DMS53 treated with DMSO at 0.1 percent for 48 hours (cell line): ENCODE results near the gene ARSB.
"Not testable (repeated sequence)": the region's sequence is repeated elsewhere in the genome, so short reads cannot be mapped to it uniquely, and the experiment has no call there.

Experiments
- DNase-seq: peaks from one replicate; lab custom pipeline; 2025; ENCODE audit not compliant: unreplicated experiment; lab: John Stamatoyannopoulos, UW

The ARSB gene

DNA sequence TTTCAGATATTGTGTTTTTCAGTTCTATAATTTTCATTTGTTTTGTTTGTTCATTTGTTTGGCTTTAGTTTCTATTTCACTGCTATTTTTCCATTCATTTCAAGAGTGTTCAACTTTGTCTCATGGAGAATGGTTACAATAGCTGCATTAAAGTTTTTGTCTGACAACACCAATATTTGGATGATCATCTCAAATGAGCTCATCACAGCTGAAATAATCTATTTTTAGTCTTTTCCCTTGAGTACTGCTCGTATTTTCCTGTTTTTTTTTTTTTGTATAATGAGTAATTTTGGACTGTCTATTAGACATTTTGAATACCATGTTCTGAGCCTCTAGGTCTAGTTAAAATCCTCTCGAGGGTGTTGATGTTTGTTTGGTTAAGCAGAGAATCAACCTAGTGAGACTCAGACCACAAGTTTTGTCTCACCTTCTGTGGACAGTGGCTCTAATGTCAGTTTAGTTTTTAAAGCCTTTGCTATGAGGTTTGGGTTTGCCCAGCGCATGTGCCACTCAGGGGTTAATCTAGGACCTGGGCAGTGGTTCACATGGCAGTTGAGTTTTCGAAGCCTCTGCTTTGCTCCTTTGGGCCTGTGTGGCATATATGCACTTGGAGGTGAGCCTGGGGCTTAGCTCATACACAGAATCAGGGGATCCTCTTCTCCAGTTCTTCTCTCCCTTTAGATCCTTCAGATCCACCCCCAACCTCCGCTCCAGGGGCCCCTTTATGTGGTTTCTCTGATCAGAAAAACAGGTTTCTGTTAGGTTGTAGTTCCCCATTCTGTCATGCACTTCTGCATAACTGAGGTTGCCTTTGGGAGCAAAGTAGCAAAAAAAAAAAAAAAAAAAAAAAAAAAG, 79.8 kb downstream of the ARSB start:
- DNase-seq: no peak

DNA sequence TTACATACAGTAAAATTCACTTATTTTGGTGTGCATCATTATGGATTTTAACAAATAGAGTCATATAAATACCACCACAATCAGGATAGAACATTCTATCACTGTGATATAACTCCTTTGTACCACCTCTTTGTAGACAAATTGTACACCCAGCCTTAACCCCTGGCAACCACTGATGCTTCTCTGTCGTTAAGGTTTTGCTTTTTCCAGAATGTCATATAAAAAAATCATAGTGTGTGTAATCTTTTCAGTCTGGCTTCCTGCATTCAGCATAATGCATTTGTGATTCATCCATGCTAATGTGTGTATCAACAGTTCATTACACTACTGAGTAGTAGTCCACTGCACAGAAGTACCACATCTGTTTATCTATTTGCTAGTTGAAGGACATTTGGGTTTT, 81.2 kb downstream of the ARSB start:
- no peak for DNase-seq

DNA sequence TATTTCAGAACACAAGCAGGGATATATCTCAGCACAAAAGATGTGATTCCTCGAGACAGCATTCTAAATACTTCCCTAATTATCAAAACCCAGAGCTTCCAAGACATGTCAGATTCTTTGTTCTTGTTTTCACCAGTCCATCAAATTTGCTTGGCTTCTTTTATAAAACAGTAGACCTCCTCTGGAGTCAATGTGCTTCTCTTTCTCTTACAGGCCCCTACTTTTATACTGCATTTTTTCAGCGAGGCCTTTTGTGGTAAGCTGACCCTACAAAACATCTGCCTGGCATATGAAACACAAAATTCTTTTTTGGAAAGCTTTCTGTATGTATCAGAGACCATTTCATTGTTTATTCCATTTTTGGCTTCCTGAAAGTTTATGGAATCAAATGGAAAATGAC, 81.8 kb downstream of the ARSB start:
- no peak for DNase-seq

DNA sequence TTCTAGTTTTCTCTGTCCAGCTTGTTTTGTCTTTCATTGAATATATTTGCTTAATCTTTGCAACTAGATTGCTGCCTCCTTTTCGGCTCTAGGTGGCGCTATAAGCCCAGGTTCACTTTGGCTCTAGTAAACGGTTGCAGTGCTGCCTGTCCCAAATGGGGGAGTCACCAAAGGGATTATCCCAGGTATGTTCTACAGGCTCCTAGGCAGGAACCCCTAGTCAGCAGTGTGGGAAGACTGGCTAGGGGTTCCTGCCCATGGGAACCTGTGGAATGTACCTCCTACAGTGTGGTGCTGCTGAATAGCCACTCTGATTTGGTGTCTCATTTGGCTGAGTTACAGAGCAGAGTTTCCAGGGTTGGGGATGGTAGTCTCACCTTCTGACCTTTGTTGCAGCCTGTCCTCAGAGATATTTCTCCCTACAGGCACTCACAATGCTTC, 85.2 kb downstream of the ARSB start:
- peak; percentile 9 for DNase-seq

DNA sequence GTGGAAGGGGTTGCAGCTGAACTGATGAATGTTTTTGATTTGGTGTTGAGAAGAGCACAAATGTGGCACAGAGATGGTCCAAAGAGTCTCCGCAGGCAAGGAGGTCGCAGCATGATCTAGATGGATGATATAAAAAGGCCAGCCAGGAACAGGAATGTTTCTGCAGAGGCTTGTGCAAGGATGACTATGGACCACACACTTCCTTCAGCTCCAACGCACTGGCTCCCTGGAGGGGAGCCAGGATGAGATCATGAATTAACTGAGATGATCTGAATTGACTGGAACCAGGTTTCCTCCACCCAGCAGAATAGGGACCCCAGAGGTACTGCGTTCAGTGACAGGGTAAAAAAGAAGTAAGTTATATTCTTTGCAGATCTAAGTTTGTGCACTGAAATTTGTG, 89.0 kb downstream of the ARSB start:
- DNase-seq: no peak

DNA sequence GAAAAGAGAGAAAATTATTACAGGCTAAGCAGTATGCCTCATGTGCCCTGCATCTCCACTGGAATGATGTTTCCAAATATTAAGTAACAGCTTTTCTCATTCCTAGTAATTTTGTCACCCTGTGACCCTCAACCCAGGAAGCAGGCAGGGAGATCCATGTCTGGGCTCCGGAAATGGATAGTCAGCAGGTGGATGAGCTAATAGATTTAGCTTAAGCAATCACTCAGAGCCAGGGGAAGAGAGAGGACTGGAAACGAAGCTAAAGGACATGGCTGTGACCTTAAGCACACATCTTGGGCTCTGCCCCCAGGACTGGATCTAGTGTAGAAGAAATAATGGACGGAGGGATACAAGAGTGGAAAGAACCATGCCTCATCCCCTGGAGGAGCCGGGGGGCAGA, 89.5 kb downstream of the ARSB start:
- peak; percentile 7 for DNase-seq

DNA sequence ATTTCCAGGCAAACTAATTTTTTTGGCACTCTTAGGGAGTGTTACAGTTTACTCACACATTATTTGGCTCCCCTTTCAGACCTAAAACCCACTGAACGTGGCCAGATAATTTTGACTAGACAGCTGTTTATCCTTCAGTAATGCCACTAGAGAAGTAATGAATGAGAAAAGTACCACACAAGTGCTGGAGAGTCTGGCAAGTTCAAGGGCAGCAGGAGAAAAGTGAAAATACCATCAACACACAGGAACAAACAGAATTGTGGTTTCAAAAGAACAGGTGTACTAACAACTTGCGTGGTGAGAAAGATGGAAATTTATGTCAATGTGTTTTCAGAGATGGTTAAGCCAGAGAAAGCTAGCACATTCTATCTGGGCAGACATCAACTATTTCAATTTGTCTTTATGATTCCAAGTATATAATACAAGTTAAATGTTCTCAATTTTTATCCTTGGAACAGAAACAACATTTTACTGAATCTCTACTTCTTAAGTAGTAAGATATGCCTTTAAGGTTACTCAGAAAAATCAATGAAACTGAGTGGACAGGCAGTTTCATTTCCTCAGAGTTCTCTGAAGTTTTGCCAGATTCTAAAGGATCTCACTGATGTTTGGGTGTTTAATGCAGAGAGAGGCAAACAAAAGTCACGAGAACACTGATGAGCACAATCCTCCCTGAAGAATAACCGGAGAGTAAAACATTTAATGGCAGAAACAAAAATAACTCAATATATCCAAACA, 91.0 kb downstream of the ARSB start:
- peak; percentile 21 for DNase-seq

DNA sequence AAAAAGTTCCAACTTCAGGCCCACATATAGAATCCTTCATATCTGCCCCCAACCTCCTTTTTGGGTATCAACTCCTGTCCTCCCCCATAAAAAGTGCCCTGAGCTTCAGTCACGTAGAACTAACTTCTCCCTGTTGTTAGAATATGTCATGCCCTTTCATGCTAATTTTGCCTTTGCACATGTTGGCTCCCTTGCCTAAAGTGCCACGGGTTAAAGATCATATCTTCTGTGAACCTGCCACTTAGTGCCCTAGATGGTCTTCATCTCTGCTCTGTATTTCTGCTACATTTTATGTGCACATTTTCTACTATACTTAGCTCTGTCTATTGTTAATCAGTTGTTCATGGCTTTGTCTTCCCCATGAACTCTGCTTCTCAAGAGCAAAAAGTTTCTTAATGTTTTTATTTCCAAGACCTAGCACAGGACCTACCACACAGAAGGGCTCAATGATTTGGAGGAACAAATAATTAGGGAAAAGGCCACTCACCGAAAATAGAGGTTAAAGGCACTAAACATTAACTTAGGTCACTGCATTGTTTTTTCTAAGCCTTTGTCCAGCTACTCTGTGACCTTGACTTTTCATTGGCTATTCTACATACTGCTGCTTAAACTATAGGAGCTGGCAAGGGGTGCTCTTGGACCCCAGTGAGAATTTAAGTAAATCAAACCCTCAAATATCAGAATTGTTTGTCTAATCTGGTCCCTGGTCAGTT, 94.3 kb downstream of the ARSB start:
- no peak for DNase-seq

DNA sequence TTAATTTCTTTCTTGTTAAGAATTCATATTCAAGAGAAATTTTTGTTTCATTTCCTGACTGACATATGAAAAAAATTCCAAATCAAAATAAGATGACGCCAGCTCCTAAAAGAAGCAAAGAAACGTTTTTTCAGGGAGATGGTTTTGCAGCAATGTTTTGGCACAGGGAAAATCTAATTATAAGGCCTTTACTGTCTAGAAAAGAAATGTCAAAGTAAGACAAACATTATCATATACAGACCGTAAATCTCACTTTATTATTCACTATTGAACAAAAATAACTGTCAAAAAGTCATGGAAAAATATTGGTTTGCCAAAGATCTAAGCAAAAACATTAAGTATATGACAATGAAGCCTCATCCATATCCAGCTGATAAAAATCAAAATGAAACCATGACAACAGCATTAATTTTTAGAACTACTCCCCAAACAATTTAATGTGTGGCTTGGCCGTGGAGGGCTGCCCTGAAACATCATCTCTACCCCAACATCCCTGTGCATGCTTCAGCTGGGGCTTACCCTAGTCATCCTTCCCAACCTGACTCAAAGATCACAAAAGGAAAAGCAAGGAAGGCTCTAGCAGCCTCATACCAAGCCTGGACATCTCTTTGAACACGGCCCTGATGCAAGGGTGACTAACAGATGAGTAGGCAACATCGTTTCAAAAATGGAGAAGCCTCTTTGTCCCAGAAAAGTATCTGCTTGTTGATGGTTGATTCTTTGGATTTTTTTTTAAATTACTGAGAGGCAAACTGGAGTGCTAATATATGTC, 95.6 kb downstream of the ARSB start:
- no peak for DNase-seq

DNA sequence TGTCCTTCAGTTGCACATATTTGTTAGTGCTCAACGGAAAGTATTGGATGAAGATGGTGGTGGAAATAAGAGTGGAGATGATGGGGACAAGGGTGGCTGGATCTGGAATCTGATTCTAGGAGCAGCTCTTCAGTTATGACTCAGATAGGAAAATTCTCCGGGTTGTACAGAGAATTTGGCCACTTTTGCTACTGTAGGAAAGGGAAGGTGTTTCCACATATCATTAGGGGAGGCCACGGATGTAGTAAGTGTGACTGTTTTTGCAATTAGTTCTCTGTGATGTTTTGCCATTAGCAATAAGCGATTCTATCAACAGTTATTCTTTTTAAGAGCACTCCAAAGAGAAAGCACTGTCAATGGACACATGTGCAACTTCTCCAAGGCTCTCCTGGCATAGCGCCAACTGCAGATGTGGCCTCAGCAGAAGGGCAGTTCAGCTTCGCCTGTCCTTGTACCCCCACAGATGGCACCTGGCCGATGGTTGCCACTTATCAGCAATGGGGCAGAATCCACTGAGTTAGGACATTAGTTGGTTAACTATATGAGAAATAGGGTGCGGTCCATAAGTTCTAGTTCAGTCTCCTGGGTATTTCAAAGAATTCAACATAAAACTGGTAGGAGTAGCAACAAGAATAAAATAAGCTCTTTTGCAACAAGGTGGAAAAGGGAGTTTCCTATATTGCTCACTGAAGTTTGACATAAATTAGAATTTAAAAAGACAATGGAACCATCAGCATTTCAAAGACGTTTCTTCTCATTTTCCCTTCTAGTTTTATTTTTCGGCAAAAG, 96.3 kb downstream of the ARSB start:
- no peak for DNase-seq

DNA sequence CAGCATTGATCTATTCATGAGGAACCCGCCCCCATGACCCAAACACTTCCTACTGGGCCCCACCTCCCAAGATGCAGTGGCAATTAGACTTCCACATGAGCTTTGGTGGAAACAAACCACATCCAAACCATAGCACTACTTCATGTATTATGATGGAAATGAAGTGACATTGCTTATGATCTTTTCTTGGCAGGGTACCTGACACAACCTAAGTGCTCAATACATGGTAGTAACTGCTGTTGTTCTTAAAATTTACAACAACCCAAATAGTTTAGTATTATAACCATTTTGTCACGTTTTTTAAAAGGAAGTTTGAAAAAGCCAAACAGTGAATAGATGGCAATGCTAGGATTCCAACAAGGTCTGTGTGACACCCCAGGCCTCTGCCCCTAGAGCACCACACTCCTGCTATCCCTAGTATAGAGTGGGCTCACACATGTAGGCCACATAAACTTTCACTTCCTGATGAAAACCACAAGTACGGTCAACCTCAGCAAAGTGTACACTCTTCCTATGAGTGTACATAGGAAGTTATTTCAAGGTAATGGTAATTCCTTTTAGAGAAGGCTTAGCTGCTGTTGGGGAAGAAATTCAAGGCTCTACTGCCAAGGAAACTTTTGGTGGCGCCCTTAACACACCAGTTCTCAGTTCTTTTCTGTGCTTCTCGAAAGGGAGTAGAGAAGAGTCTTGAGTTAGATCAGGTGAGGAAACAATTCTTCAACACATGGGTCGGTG, 97.6 kb downstream of the ARSB start:
- no peak for DNase-seq

DNA sequence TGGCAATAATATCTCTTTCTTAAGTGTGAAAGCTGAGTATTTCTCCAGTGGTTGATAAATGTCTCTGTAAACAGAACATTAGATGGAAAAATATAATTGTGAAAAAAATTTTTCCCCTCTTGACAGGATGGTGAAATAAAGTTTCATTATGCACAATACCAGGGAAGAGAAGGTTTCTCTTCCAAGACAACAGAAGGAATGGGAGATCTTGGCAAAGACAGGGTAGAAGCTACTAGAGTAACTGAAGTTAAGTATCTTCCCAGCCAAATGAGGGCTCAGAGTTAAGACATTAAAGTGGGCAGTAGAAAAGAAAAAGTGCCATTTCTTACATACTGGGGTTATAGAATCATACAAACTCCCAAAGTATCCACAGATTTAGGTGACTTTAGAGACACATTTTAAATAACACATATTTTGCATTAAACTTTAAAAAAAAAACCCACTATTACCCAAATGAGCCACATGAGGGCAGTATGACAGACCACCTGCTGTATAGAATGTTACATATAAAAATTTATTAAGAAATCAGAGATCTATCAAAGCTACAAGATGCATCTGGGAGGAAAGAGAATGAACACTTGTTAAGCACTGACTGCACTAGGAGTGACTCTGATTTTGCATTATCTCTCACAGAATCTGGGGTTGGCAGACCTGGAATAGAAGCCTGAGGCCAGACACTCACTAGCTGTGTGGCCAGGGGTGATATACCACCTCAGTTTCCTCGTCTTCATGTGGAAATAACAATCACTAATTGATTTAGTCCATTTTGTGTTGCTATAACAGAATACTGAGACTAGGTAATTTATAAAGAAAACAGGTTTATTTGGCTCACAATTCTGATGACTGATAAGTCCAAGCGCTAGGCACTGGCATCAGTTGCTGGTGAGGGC, 98.5 kb downstream of the ARSB start:
- DNase-seq: peak; percentile 12

DNA sequence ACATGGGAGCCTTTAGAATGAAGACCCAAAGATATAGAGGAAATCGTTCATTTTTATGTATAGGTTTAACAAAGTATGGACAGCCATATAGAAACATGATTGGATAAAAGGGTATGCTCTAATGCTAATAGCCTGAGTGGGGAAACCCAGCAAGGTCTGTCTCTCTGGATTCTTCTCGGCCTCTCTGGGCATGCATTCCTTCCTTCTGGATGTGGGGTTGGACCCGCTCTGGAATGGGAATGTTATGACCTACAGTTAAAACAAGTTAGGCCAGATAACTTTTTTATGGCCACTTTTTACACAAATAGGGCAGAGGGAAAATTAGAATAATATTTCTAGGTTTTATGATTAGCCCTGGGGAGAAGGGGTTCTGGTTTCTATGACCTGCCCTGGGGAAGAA, 103.2 kb downstream of the ARSB start:
- DNase-seq: no peak

DNA sequence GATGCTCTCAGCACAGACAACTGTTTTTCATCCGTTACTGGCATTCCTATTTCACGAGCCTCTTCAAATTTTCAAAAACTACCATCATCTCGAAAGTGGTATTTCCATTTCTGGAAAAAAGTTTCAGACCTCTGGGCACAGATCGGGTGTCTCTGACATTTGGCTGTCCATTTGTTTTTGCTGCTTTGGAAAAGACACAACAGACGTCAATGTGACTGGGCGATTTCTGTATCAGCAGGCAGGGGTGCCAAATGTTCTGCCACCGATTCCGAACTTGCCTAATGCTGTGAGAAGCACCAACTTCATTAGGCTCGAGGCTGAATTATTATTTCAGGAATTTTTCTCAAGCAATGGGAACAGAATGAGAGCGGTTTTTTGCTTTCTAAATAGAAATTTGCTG, 105.6 kb downstream of the ARSB start:
- DNase-seq: no peak

DNA sequence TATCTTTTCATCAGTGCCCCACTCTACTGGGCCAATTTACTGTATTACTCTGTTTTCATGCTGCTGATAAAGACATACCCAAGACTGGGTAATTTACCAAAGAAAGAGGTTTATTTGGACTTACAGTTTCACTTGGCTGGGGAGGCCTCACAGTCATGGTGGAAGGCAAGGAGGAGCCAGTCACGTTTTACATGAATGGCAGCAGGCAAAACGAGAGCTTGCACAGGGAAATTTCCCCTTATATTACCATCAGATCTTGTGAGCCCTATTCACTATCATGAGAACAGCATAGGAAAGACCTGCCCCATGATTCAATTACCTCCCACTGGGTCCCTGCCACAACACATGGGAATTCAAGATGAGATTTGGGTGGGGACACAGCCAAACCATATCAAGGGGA, 119.0 kb downstream of the ARSB start:
- DNase-seq: not testable (repeated sequence)

DNA sequence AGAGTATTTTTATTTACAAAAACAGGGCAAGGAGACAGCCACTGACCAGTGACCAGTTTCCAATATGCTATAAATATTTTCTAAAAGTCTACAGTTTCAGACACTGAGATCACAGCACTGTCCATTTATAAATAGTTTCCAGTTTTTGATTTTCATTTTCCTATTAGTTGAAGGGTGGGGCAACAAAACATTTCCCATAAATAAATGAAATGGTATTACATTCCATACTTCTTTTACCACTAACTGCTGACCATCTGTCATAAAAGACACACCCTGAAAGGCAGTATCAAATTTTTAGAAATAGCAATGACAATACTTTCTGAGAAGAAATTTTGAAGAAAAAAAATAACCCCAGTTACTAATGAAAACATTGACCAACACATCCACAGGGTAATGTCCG, 126.7 kb downstream of the ARSB start:
- no peak for DNase-seq

DNA sequence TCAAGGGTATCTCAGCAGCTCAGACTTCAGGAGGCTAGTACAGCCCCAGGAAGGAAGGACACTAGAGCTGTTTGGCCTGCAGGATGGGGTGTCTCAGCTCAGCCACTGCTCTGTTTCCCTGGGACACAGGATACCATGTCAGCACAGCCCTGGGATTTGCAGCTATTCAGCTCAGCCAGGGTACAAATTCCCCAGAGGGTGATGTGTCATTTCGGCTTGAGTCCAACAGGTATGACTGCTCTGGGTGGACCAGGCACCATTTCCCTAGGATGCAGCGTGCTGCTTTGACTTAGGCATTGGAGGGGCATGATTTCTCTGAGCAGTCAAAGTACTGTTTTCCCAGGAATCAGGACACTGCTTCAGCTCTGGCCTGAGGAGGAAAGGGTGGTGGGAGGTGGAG, 130.1 kb downstream of the ARSB start:
- no peak for DNase-seq

DNA sequence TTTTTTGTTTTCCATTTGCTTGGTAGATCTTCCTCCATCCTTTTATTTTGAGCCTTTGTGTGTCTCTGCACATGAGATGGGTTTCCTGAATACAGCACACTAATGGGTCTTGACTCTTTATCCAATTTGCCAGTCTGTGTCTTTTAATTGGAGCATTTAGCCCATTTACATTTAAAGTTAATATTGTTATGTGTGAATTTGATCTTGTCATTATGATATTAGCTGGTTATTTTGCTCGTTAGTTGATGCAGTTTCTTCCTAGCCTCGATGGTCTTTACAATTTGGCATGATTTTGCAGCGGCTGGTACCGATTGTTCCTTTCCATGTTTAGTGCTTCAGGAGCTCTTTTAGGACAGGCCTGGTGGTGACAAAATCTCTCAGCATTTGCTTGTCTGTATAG, 133.2 kb downstream of the ARSB start:
- DNase-seq: not testable (repeated sequence)

DNA sequence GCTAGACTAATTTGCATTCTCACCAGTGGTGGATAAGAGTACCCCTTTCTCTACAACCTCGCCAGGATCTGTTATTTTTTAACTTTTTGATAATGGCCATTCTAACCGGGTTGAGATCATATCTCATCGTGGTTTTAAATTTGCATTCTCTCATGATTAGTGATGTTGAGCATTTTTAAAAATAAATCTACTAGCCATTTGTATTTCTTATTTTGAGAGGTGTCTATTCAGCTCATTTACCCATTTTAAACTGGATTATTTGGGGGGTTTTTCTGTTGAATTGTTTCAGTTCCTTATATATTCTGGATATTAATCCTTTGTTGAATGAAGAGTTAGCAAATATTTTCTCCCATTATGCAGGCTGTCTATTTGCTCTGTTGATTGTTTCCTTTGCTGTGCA, 139.6 kb downstream of the ARSB start:
- no peak for DNase-seq
